ENCODE results near the gene CAMK1D.

Gene CAMK1D

GRCh38 chr10:12508165-12508564 lies 158.8 kb downstream of the CAMK1D start:
- no peak for TF ChIP-seq CTCF (IDR thresholded peaks at IDR 0.05; ENCODE audit: low read depth, low read length)
- DNase-seq (ENCODE audit: extremely low read depth, low read depth), result no peak

- no peak for DNase-seq (ENCODE audit: extremely low read depth, low read depth)
- no peak for TF ChIP-seq CTCF (IDR thresholded peaks at IDR 0.05; ENCODE audit: low read depth, low read length)
Observed at GRCh38 chr10:12509016-12509793, 159.9 kb downstream of the CAMK1D start.

GRCh38 chr10:12509794-12510100 lies 160.4 kb downstream of the CAMK1D start:
- no peak for TF ChIP-seq CTCF (IDR thresholded peaks at IDR 0.05; ENCODE audit: low read depth, low read length)
- DNase-seq (ENCODE audit: extremely low read depth, low read depth), result no peak

GRCh38 chr10:12510501-12510941 lies 161.2 kb downstream of the CAMK1D start:
- no peak for TF ChIP-seq CTCF (IDR thresholded peaks at IDR 0.05; ENCODE audit: low read depth, low read length)
- DNase-seq (ENCODE audit: extremely low read depth, low read depth), result no peak

- no peak for TF ChIP-seq CTCF (IDR thresholded peaks at IDR 0.05; ENCODE audit: low read depth, low read length)
- DNase-seq (ENCODE audit: extremely low read depth, low read depth), result no peak
Observed at GRCh38 chr10:12510984-12511383, 161.6 kb downstream of the CAMK1D start.

GRCh38 chr10:12511651-12512050 lies 162.3 kb downstream of the CAMK1D start:
- no peak for TF ChIP-seq CTCF (IDR thresholded peaks at IDR 0.05; ENCODE audit: low read depth, low read length)
- no peak for DNase-seq (ENCODE audit: extremely low read depth, low read depth)

GRCh38 chr10:12512332-12513002 lies 163.1 kb downstream of the CAMK1D start:
- no peak for TF ChIP-seq CTCF (IDR thresholded peaks at IDR 0.05; ENCODE audit: low read depth, low read length)
- no peak for DNase-seq (ENCODE audit: extremely low read depth, low read depth)

All from AG09319 (cell line).